GM12874 (cell line): ENCODE data around the gene PIMREG.

Experiments used
- TF ChIP-seq, protein P1 (sequence below): IDR thresholded peaks from 2 replicates; pipeline ENCODE4 v1.5.1; 2011; ENCODE audit warnings: low read depth, mild to moderate bottlenecking, control low read depth, low read length, moderate library complexity; ENCODE audit not compliant: insufficient read depth

PIMREG gene

DNA sequence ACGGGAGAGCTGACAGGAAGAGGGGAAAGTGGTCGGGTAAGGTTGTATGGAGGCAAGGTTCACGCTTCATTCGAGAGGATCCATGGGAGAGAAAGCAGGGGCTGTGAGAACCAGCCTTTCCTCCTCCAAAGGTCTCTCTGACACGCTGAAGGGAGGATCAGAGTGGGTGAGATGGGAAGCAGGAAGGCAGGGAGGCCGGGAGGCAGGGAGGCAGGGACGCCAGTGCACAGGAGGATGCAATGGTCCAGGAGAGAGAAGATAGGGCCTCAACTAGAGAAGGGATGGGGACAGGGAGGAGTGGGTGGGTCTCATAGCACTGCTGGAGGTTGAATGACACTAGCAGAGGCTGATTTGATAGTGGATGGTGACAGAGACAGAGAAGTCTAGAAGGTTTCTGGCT, 54.1 kb downstream of the PIMREG start:
- TF ChIP-seq, protein P1, sequence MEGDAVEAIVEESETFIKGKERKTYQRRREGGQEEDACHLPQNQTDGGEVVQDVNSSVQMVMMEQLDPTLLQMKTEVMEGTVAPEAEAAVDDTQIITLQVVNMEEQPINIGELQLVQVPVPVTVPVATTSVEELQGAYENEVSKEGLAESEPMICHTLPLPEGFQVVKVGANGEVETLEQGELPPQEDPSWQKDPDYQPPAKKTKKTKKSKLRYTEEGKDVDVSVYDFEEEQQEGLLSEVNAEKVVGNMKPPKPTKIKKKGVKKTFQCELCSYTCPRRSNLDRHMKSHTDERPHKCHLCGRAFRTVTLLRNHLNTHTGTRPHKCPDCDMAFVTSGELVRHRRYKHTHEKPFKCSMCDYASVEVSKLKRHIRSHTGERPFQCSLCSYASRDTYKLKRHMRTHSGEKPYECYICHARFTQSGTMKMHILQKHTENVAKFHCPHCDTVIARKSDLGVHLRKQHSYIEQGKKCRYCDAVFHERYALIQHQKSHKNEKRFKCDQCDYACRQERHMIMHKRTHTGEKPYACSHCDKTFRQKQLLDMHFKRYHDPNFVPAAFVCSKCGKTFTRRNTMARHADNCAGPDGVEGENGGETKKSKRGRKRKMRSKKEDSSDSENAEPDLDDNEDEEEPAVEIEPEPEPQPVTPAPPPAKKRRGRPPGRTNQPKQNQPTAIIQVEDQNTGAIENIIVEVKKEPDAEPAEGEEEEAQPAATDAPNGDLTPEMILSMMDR, result no peak

DNA sequence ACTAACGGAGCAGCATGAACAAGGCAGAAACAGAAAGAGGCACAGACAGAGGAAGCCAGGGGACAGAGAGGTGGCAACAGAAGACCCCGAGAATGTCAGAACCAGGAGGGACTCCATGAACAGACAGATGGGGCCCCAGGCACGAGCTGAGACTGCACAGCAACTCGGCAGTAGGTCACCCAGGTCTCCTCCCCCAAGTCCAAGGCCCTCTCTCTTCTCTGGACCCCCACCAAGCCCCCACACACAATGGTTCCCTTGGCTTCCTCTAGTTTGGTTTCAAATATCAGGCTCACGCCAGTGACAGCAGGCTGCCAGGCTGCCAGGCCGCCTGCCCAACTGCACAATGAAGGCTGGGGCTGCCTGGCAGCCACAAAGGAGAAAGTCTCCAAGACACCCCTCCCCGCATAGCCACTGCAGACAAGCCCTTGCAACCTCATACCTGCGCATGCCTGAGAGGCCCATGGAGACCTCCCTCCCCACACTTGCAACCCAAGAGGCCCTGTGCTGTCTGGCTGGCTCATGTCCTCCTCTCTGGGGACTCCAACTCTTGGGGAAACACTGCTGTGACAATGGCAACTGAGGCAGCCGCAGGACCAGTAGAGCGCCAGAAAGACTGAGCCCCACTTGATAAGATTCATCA, 54.8 kb downstream of the PIMREG start:
- TF ChIP-seq, protein P1, result no peak
